HG03439 (cell line): ENCODE results near the gene MAP3K9.

Experiments used
- ATAC-seq: cut with Tn5 transposase; IDR thresholded peaks from one replicate; pipeline ENCODE4 v1.9.1; 2021; ENCODE audit warnings: mild to moderate bottlenecking, moderate library complexity; ENCODE audit not compliant: unreplicated experiment

MAP3K9 gene

DNA sequence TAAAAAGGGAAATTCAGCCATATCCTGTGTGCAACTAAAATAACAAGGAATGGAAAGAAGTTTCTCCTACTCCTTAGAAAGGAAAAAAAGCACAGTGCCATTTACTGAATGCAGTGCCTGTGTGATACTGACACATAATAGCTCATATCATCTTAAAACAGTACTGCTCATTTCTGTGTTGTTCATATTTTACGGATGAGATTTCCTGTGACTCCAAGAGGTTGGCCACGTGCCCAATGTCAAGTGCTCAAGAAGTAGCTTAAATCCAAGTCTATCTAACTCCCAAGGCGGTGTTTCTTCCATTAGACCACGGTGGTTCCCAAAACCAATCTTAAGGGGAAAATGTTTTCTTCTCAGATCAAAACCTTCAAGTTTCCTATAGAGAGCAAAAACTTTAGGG is 20.0 kb downstream of the MAP3K9 start:
- ATAC-seq = no peak

DNA sequence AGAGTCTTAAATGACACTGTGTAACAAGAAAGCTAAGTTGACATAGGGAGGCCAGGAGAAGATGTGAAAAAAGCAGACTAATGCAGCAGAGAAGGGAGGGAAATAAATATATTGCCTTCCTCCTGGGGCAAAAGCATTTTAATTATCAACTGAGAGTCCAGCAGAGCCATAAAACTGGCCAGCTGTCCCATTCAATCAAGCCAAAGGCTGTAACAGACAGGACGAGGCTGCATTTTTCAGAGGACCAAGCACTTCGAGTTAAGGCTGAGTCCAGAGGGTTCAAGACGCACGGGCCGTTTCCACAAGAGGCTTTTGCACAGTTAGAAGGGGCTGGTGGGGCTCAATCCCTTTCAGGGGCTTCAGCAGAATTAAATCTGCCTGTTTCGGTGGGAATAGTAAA is 20.4 kb downstream of the MAP3K9 start:
- no peak for ATAC-seq

DNA sequence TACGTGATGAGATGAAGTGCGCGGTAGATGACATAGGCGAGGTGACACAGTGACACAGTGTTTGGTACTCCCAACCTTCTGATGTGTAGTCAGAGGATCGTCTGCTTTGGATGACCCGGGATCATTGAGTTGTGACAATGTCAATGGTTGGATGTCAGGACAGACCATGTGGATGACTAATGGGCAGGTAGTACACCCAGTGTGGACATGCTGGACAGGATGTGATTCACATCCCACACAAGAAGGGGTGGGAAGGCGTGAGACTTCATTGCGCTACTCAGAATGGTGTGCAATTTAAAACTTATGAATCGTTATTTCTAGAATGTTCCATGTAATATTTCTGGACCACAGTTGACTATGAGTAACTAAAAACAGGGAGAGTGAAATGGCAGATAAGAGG is 23.8 kb downstream of the MAP3K9 start:
- no peak for ATAC-seq

DNA sequence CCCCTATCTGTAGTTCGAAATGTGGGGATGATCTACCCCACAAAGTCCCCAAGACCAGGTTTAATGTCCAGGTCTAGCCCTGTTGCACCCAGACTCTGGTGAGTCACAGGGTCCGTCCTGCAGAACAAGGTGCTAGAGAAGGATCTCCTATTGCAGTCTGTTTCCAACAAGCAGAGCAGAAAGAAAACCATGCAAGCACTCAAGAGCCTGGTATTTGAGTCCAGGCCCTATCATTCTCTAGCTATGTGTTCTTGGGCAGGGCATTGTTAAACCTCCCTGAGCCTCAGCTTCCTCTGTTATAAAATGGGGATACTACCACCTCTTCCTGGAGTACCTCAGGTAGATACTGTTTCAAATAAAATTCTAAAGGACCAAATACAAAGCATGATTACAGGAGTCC is 24.4 kb downstream of the MAP3K9 start:
- ATAC-seq = no peak

DNA sequence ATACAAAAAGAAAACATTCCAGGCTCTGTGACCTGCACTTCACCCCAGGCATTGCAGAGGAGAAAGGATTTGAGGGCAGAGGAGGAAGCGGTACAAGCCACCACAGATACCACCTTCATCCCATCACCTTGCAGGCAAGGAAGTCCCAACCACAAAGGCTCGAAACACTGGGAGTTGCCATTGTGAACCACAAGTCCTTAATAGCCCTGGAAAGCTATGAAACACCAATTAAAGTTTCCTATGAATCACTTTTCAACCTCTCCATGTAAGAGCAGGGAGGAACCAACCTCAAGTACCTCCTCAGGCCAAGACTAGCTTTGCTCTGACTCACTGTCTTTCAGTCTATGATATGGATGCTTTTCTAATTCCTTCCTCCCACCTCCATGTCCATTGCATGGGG is 27.0 kb downstream of the MAP3K9 start:
- ATAC-seq = no peak

DNA sequence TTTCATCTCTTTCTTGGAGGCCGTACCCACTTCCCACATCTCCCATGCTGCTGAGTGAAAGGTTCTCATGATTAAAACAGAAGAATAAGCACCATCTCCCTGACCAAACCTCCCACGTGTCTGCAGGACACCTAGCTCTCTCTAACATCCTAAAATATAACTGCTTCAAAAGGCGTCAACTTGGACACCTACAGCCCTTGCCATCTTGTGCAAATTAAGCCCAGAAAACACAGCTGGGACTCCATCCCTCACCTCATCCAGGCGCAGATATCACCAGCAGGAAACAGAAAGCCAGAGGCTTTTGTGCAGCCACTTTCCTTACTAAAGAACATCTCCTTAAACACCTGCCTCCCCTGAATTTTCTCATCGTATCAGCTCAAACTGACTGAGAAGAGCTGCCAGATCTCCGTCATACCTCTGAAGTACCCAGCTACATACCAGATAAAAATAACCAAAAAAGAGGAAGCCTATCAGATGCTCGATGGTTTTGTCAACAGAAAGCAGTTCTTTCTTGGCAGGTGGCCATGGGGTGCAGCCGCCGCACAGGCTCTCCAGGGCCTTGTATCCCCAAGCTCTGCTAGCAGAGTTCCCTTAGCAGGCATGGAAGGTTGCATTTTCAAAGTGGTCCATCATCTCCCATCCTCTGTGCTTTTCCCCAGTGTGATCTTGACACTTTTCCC is 28.8 kb downstream of the MAP3K9 start:
- no peak for ATAC-seq

DNA sequence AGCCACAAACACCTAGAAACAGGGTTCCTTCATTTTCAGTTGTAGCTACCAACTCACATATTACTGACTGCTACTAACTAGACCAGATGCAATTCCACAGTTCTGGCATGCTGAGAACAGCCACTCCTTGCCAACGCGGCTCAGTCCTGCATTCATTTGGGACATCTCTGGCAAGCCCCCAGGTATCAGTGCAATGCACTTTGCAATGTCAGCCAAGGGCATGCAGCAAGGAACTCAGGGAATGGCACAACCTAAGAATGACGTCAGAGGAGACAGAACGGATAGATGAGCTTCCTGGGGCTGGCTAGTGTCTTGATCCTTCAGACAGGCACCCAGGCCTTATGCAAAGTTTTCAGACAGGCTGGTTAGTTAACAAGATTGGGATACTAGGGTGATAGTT is 29.6 kb downstream of the MAP3K9 start:
- no peak for ATAC-seq

DNA sequence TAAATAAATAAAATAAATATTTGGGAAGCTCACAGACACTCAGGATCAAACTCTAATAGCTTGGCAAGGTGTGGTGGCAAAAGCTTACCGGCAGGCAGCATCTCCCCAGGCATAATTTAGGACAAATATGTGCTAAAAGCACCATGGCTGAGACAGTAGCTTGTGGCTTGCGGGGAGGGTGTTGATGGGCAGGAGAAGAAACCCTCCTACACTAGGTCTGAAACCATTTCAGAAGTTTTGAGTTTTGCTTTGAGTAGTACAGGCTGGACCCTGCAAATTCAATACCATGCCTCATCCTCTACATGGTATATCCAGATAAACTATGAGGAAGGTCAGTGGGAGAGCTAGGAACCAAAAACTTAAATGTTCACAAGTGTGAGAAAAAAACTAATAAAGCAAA is 33.1 kb downstream of the MAP3K9 start:
- no peak for ATAC-seq

DNA sequence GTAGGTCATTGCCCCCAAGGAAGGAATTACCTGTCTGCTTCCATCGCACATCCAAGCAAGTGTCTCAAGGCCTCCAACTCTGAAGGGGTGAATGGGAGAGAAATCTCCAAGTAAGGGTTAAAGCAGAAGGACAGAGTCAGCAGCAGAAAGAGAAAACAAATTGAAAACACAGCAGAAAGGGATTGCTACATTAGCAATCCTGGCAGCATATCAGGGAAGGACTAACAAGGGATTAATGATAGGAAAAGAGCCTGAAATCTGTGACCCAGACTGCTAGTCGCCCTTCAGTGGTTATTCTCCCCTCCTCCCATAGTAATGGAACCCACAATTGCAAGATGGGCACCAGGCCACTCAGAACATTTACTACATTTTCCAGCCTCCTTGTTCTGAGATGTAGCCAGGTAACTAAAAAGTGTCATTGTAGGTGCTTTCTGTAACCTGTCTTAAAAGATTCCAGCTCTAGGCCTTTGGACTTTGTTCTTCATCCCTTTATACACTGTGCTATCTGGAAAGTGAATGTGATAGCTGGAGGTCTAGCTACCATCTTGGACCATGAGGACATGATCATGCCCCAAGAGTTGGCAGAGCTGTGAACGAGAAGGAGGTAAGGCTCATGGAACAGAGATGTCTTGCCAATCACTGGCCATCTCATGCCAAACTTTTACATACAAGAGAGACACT is 36.0 kb downstream of the MAP3K9 start:
- ATAC-seq = no peak

DNA sequence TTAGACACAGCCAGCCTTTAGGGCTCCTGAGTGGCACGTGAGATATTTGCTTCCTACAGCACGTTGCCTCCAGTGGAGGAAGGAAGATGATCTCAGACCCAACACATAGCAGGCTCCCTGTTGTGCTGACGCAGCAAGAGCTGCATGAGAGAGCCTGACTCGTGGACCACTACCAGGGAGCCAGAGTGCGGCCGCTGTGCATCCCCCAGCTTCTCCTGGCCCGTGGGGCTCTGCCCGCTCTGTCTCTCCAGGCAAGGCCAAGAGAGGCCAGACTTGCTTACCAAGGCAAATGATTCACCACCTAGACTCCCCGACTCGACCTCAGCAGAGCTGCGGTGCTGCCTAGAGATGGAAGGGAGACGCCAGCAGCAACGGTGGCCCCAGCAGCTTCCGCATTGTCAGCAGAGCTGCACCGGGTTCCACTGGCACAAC is 37.5 kb downstream of the MAP3K9 start:
- no peak for ATAC-seq

DNA sequence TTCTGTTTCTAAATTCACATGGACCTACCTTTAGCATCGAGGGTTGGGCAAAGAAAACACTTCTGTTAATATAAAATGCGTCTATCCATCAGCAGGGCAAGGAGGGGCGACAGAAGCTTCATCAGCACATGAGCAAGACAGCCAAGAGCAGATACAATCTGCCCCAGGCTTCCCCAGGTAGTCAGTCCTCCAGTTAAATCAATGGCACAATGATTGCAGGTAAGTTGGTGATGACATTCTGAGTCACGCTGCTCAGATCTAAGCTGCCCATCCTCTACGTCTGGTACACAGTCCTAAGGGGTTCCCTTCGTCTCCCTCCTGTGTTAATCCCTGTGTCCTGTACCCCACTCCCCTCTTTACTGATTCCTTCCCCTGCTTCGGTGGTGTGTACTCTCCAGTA is 38.8 kb downstream of the MAP3K9 start:
- no peak for ATAC-seq

DNA sequence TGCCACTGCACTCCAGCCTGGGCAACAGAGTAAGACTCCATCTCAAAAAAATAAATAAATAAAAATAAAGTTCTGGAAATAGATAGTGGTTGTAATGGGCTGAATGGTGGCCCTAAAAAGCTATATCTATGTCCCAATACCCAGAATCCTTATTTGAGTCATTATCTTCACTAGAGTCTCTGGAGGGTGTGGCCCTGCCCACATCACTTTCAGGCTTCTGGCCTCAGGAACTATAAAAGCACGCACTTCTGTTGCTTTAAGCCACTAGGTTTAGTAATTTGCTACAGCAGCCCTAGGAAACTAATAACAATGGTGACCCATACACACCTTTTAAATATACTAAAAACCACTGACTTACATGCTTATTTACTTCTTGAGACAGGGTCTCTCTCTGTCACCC is 49.9 kb downstream of the MAP3K9 start:
- no peak for ATAC-seq

DNA sequence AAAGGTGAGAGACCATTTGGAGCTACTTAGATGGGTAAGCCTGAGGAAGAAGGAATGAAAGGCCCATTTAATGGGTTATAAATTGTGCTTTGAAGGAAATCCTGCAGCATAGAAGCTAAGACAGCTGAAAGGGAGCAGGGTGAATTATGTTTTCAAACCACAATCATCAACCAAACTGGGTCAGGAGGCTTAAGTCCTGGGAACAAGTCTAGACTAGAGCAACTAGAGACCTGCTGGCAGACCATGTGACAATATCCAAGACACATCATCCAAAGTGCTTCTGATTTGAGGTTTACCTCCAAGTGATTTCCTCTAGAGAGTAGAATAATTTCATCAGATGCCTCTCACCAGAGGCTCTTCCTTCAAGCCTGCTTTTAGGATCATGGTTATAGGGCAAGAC is 53.7 kb downstream of the MAP3K9 start:
- ATAC-seq = no peak

DNA sequence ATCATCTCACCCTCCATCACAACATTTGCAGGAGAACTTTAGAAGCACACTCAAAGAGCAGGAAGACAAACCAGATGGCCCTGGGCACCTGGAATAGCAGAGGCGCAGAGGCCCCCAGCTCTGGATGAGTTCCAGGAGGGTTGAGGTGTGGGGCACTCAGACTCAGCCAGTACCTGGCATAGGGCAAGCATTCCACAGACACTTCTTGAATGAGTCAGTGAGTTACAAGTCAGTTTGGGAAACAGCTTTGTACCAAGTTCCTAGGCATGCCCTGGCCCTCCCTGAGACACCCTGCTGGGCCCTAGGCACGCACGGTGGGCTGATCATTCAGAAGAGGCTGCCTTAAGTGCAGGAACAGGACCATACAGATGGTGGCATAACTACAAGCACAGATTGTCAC is 54.3 kb downstream of the MAP3K9 start:
- ATAC-seq = no peak

DNA sequence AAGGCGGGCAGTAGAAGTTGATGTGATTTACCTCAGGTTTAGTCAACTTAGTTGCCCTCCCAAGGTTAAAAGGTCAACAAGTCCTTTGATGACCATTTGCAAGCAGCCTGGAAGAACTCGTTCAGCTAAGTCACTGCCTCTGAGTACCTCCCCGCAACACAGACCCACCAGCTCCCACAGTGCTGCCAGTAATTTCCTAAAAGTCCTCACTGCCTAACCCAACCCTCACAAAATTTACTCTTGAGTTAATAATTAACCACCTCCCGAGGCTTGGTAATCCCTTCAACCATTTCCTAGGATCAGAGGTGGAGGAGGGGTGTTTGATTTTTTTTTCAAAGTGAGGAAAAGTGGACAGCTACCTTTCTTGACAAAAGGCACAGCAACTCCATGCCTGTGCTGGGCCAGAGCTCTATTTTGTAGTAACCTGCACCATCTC is 55.8 kb downstream of the MAP3K9 start:
- no peak for ATAC-seq

DNA sequence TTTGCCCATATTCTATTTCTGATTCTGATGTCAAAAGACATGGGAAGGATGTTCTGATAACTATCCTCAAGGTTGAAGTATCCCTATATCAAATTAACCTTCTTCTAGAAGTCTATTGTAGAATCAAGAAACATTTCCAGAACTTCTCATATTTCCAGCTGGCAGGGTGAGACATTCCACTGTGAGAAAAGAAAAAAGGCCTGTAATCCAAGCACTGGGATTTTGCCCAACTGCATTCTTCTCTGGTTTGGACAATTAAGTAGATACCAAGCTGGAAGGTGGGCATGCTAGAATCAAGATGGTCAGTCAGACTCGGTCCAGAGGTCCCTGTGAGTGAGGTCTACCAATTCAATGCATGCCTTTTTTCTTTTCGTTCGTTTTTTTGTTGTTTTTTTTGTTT is 60.9 kb downstream of the MAP3K9 start:
- no peak for ATAC-seq

DNA sequence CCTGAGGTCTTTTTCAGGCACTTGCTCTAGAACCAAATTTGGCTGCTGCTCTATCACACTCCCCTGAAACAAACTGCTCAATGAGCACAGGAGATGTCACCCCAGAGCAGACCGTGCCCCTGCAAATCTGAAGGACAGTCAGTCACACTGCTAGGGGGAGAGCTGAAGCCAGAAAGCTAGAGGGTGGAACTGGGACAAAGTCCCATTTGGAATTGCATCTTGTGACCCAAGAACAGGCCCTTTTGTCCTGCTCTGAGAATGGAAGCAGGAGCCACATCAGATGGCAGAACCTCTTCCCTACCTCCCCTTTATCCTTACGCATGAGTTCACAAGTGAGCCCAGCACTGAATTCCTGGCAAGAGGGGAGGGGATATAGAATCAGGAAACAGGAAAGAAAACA is 64.7 kb downstream of the MAP3K9 start:
- ATAC-seq = no peak

DNA sequence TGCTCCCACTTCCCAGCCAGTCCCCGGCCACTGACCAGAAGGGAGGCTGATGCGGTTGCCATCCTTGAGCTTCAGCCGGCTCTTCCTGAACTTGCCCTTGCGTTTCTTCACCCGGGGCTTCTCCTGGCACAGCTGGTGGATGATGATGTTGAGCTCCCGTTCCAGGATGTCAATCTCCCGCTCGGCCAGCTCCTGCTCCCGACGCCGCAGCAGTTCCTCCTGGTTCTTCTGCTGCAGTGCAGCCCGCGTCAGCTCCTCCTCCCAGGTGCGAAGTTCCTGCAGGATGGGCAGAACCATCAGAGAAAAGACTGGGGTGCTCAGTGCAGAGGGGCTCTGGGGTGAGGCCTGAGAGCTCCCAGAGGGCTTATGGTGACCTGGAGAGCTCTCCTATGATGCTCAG is 67.0 kb downstream of the MAP3K9 start:
- ATAC-seq = no peak

DNA sequence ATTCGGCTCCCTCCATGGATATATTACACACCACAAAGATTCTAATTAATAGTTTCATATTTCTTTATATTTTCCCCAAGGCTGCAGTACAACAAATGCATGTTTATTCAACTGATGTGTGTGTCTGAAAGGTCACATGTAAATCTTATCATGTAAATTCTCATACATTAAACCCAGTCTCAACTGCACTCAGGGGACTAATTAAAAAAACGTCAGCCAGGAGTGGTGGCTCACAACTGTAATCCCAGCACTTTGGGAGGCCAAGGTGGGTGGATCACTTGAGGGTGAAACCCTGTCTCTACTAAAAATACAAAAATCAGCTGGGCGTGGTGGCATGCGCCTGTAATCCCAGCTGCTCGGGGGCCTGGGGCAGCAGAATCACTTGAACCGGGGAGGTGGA is 67.8 kb downstream of the MAP3K9 start:
- no peak for ATAC-seq

DNA sequence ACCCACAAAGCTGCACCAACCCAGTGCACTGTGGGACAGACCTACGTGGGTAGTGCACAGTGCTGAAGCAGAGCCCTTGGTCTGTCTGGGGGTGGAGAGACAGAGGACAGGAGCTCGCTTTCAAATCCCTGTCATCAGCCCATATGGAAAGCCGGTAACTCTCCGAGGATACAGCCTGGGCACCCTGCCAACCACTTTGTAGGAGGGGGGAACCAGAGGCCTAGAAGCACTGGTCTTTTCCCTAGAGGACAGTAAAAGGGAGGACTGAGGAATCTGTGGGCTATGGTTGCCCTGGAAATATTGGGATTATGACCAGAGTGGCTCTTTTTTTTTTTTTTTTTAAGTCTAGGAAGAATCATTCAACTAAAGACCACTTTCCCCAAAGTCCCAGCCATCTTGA is 74.3 kb downstream of the MAP3K9 start:
- no peak for ATAC-seq

DNA sequence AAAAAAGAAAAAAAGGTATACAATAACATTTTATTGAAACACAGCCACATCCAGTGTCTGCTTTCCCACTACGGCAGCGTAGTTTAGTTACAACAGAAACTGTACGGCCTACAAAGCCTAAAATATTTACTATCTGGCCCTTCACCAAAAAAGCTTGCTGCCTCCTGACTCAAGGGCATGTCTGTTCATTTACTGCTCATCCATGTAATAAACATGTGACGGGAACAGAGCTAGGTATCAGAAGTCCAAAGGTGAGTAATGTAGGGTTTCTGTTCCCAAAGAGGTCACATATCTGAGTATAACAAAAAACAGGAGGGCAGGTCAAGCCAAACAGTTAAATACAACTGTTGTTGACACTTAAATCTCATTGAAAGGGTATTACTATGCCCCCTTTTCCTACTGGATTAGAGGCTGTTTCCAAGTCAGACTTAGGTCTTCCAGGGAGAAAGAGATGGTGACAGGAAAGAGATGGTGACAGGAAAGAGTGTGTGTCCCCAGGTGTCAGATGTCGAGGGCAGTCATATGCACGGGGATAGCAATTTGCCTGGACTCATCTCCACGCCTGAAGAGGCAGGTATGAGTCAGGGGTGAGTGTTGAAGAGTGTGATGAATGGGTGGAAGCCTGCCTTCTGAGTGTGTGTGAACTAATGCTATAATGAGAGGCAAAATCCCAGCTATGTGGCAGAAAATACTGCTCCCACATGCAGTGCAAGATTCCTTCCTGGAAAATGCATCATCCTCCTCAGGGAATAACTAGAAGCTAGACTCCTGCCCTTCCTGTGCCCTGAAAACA is 77.7 kb downstream of the MAP3K9 start:
- no peak for ATAC-seq

DNA sequence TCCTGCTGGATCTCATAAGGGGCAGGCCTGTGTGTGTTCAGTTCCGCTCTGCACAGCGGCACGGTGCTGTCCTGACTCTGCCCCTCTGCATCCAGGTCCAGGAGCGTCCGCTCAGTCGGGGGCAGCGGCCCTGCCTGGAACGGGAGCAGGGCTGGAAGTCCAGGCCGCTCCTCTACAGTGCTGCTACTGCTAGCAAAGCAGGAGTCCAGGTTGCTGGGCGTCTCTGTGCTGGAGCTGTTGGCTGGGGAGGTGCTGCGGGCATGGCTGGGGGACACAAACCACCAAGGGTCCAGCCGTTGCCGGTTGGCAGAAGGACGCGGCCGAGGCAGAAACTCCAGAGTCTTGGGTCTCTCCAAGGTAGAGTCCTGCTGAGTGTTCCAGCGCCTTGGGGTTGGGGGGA is 78.9 kb downstream of the MAP3K9 start:
- ATAC-seq = no peak
